Measurements from ENCODE around the gene FUZ.
A peak's percentile ranks its signal among the peaks of the same experiment; 100 is the strongest.

Gene FUZ

GRCh38 chr19:49803529-49803856 is 9.6 kb downstream of the FUZ start:
- no peak for DNase-seq

- DNase-seq, result peak in 1 of 2 experiments; percentile 10
These were observed 10.1 kb downstream of the FUZ start for GRCh38 chr19:49802836-49803528.

GRCh38 chr19:49801966-49802661 is 11.0 kb downstream of the FUZ start:
- DNase-seq, result peak; percentile 60 to 82

GRCh38 chr19:49801401-49801888 is 11.6 kb downstream of the FUZ start:
- DNase-seq, result no peak

GRCh38 chr19:49800771-49801170 is 12.3 kb downstream of the FUZ start:
- DNase-seq, result no peak

- DNase-seq, result no peak
These were observed 13.2 kb downstream of the FUZ start for GRCh38 chr19:49799798-49800376.

- DNase-seq, result no peak
These were observed 13.8 kb downstream of the FUZ start for GRCh38 chr19:49799271-49799797.

- DNase-seq, result no peak
These were observed 14.5 kb downstream of the FUZ start for GRCh38 chr19:49798574-49798973.

- DNase-seq, result no peak
These were observed 17.5 kb downstream of the FUZ start for GRCh38 chr19:49795615-49796014.

- DNase-seq, result no peak
These were observed 19.6 kb downstream of the FUZ start for GRCh38 chr19:49793561-49793840.

GRCh38 chr19:49792829-49793560 is 20.1 kb downstream of the FUZ start:
- DNase-seq, result no peak

GRCh38 chr19:49791776-49792445 is 21.2 kb downstream of the FUZ start:
- no peak for DNase-seq

GRCh38 chr19:49790866-49791265 is 22.2 kb downstream of the FUZ start:
- no peak for DNase-seq

- DNase-seq, result no peak
These were observed 24.2 kb downstream of the FUZ start for GRCh38 chr19:49788857-49789256.

- DNase-seq, result no peak
These were observed 25.3 kb downstream of the FUZ start for GRCh38 chr19:49787746-49788145.

- no peak for DNase-seq
These were observed 26.7 kb downstream of the FUZ start for GRCh38 chr19:49786376-49786820.

GRCh38 chr19:49782515-49782914 is 30.6 kb downstream of the FUZ start:
- DNase-seq, result no peak

- DNase-seq, result no peak
These were observed 31.7 kb downstream of the FUZ start for GRCh38 chr19:49781394-49781793.

GRCh38 chr19:49780861-49781260 is 32.2 kb downstream of the FUZ start:
- DNase-seq, result no peak

- DNase-seq, result no peak
These were observed 33.1 kb downstream of the FUZ start for GRCh38 chr19:49779731-49780555.

- no peak for DNase-seq
These were observed 36.7 kb downstream of the FUZ start for GRCh38 chr19:49776371-49776764.

Data from NCI-H2081 (cell line).